Measurements from ENCODE around the gene CHST3. TPM values are rescaled to one million over a fixed set of nuclear protein-coding genes. Genes with fewer than 3 reads are reported as not detected.

CHST3 gene
- total and polyA plus RNA-seq, 9 of the 15 experiments (the other 6 are each of a cell fraction or from before 2014, with no cell fraction given): 0.01 to 1.3 (median 0.15) TPM

- in situ Hi-C loops (cut with MboI) (loop anchor here (5.0 to 10.0 kb wide), 2 partner anchors 151 to 734 kb away; partner anchors contain the start of gene SLC29A3), intact Hi-C loops (cut with micrococcal nuclease) (loop anchor here (1.0 to 10.0 kb wide), 8 partner anchors 71 to 734 kb away; partner anchors contain the start of gene SLC29A3)
- no peak overlapping the region for H2AFZ ChIP-seq (ENCODE audit: low read depth, low read length)
- no peak overlapping the region for H3K9ac ChIP-seq (ENCODE audit: insufficient read depth in 1 of 2, low read depth in 2 of 2, low read length in 2 of 2)
- H3K4me1 ChIP-seq (replicated peaks in 1 of 2; ENCODE audit: control insufficient read depth in 2 of 2, insufficient read depth in 2 of 2, low read length in 2 of 2): peaks cover 4 to 7% of the 10 kb centered on the region in 2 experiments; a peak in 3 of 5 replicates
- ATAC-seq: peak; percentile 94
- no TSS peak for BruUV-seq (replicated peaks)
- no peak overlapping the region for H3K4me3 ChIP-seq
- H3K36me3 ChIP-seq (ENCODE audit: control insufficient read depth, insufficient read depth, low read length): no peaks in the 10 kb centered on the region
- DNase-seq (ENCODE audit: extremely low read depth in 1 of 4, low spot score in 3 of 4): peak; percentile 89 to 95 (median 92)
- H3K27me3 ChIP-seq (ENCODE audit: control insufficient read depth in 2 of 2, insufficient read depth in 2 of 2, low read length in 2 of 2): peaks cover 0 to 3% of the 10 kb centered on the region in 2 experiments; a peak in 1 of 5 replicates
- H3K79me2 ChIP-seq (ENCODE audit: control insufficient read depth, insufficient read depth, low read length): no peaks in the 10 kb centered on the region
- ChIA-PET POLR2A (interaction anchor here (0.5 to 2.1 kb wide), 12 partner anchors 9 to 292 kb away, joined by 3 to 6 read pairs (median 4); partner anchors contain the start of genes DDIT4 and SPOCK2), CTCF (ENCODE audit: low intra/inter-chr PET ratio) (interaction anchor here (0.6 to 6.7 kb wide), 19 partner anchors 9 to 786 kb away, joined by 3 to 159 read pairs (median 3); partner anchors contain the start of genes ANAPC16, ASCC1 and PSAP)
- WGBS (ENCODE audit: insufficient coverage, low coverage, missing lambda C conversion rate): 28% methylated on average over 12 of the region's 12 CpGs
- H3K4me2 ChIP-seq (ENCODE audit: insufficient read depth, low read length): no peak overlapping the region
- no peak overlapping the region for H3K27ac ChIP-seq (ENCODE audit: extremely low read depth, low read depth, low read length)
- peak; percentile 99 for FAIRE-seq
- H3K9me3 ChIP-seq (replicated peaks; ENCODE audit: control insufficient read depth, insufficient read depth, low read depth, low read length): peaks cover 9% of the 10 kb centered on the region
- H4K20me1 ChIP-seq (replicated peaks; ENCODE audit: control insufficient read depth, insufficient read depth, low read length): no peaks in the 10 kb centered on the region
- no peaks in the 10 kb centered on the region for H3K9me1 ChIP-seq (ENCODE audit: control insufficient read depth, insufficient read depth, low read length)
- TF ChIP-seq KAT8 (IDR thresholded peaks at IDR 0.05; ENCODE audit: low read depth) (no peak), ZNF444 (CRISPR knock-in tag; IDR thresholded peaks at IDR 0.05) (no peak), TBL1XR1 (IDR thresholded peaks at IDR 0.05; ENCODE audit: low read length in 2 of 2) (no peak), CTCF (IDR thresholded peaks at IDR 0.05 in 2 of 3, conservative IDR thresholded peaks at IDR 0.05 in 1 of 3; ENCODE audit: insufficient read depth in 2 of 3, low read depth in 1 of 3, low read length in 3 of 3) (peak; percentile 100), MYNN (IDR thresholded peaks at IDR 0.05) (peak; percentile 45; the same call in 1 of the 2 replicates), MYNN (CRISPR knock-in tag; IDR thresholded peaks at IDR 0.05) (no peak), ARID1B (IDR thresholded peaks at IDR 0.05) (0 out of 2 replicates have a peak, but pooled peaks have one; percentile 27), MLX (CRISPR knock-in tag; conservative IDR thresholded peaks at IDR 0.05) (no peak), LCOR (CRISPR knock-in tag; IDR thresholded peaks at IDR 0.05) (peak; percentile 71; the same call in 1 of the 2 replicates), FOXK2 (conservative IDR thresholded peaks at IDR 0.05 in 1 of 2, IDR thresholded peaks at IDR 0.05 in 1 of 2; ENCODE audit: low read depth in 2 of 2) (peak in 1 of 2 experiments; percentile 35; a peak in 1 of 4 replicates), TBP (optimal IDR thresholded peaks at IDR 0.05; ENCODE audit: low read depth, low read length) (peak; percentile 33), ZNF780A (CRISPR knock-in tag; IDR thresholded peaks at IDR 0.05) (no peak), MYC (IDR thresholded peaks at IDR 0.05; ENCODE audit: low read depth, low read length) (peak; percentile 64), MYC (CRISPR knock-in tag; IDR thresholded peaks at IDR 0.05; ENCODE audit: borderline replicate concordance, low read depth) (no peak), XRCC3 (IDR thresholded peaks at IDR 0.05) (no peak), YY1 (IDR thresholded peaks at IDR 0.05; ENCODE audit: borderline replicate concordance in 1 of 3, control insufficient read depth in 1 of 3, extremely low read depth in 1 of 3, insufficient read depth in 3 of 3, insufficient read length in 1 of 3, insufficient replicate concordance in 2 of 3, low read depth in 1 of 3, low read length in 2 of 3) (peak in 1 of 3 experiments; percentile 52), ESRRA (IDR thresholded peaks at IDR 0.05; ENCODE audit: borderline replicate concordance, low read depth) (peak; percentile 69; the same call in 1 of the 2 replicates), TRIM24 (IDR thresholded peaks at IDR 0.05) (0 out of 4 replicates have a peak, but pooled peaks of 1 of the 2 experiments have one; percentile 58), EP300 (IDR thresholded peaks at IDR 0.05; ENCODE audit: low read length) (peak; percentile 29; the same call in 1 of the 2 replicates), ZNF217 (CRISPR knock-in tag; IDR thresholded peaks at IDR 0.05) (no peak)
Measured at GRCh38 chr10:72048450-72049124, 84.4 kb downstream of the CHST3 start.

Data from K562 (cell line).